Left lung (tissue), 10 donors: ENCODE measurements around the gene NAXD. TPM values are rescaled to one million over a fixed set of nuclear protein-coding genes. Genes with fewer than 3 reads are reported as not detected.

Source experiments
- ATAC-seq: fragments of 200-7000 bp; cut with Tn5 transposase; one replicate; pipeline ENCODE4 v1.9.1; 2020; ENCODE audit warnings: moderate library complexity
- DNase-seq, 4 donors: peaks; one replicate each; pipeline ENCODE4 v3.0.0-alpha.2; 2013 to 2020
- H3K27ac ChIP-seq, 2 donors: fragments of 200-600 bp; sonication (generic) in 1 of 2; one replicate each; pipeline versions ENCODE4 v1.5.0 to v1.8.0; 2020 to 2021
- H3K27me3 ChIP-seq, 2 donors: fragments of 200-600 bp; sonication (generic) in 1 of 2; one replicate each; pipeline versions ENCODE4 v1.5.0 to v1.8.0; 2020 to 2021
- H3K36me3 ChIP-seq, 2 donors: fragments of 200-600 bp; sonication (generic) in 1 of 2; one replicate each; pipeline versions ENCODE4 v1.5.0 to v1.8.0; 2020 to 2021
- H3K4me1 ChIP-seq, 2 donors: fragments of 200-600 bp; one replicate each; pipeline ENCODE4 v1.8.0; 2021
- H3K4me3 ChIP-seq, 2 donors: fragments of 200-600 bp; sonication (generic) in 1 of 2; one replicate each; pipeline versions ENCODE4 v1.5.0 to v1.8.0; 2020 to 2021; ENCODE audit warnings: mild to moderate bottlenecking in 1 of 2
- H3K9me3 ChIP-seq, 2 donors: fragments of 200-600 bp; sonication (generic) in 1 of 2; one replicate each; pipeline versions ENCODE4 v1.5.0 to v1.8.0; 2020 to 2021
- CTCF ChIP-seq, 2 donors: fragments of 200-600 bp; sonication (generic) in 1 of 2; IDR thresholded peaks; one replicate each; pipeline versions ENCODE4 v1.5.0 to v1.8.0; 2021; ENCODE audit warnings: antibody characterized with exemption in 2 of 2
- intact Hi-C, 2 donors: fragments of 100-400 bp; cut with DNase I; formaldehyde crosslinking; loops; one replicate each; pipeline versions ENCODE4 v1.11.2 to v1.14.2; 2022
- polyA plus RNA-seq, 6 donors: library from polyadenylated mRNA; unstranded; fragments of 120-200 nt; gene quantifications; one replicate each; pipeline ENCODE4 v1.2.1, GENCODE V29; 2013; ENCODE audit not compliant: insufficient read length in 6 of 6
- total RNA-seq, 2 donors: library from RNA; stranded (reverse); fragmentation: NEBNext Ultra II Directional; extraction: Animal tissue kit (Norgen Biotek cat#: 25700); gene quantifications; one replicate each; pipeline ENCODE4 v1.2.1, GENCODE V29; 2021
- donor health status: DM: no; HTN: yes; CAD: no.
- donor health status: DM: no; HTN: no; CAD: no.

The NAXD gene
- total and polyA plus RNA-seq, 8 donors, result 25.3 to 41.1 (median 37.7) TPM

- intact Hi-C loops, result no loop called here
- Histone ChIP-seq H3K27ac (no peak overlapping the region), H3K9me3 (no peaks in the 10 kb centered on the region), H3K36me3 (no peaks in the 10 kb centered on the region), H3K4me1 (no peaks in the 10 kb centered on the region), H3K27me3 (no peaks in the 10 kb centered on the region), H3K4me3 (no peak overlapping the region)
- DNase-seq, result no peak
- ATAC-seq, result no peak
- TF ChIP-seq CTCF (IDR thresholded peaks at IDR 0.05), result no peak
These were observed 32.0 kb upstream of the NAXD start for GRCh38 chr13:110583178-110583865.

DNA sequence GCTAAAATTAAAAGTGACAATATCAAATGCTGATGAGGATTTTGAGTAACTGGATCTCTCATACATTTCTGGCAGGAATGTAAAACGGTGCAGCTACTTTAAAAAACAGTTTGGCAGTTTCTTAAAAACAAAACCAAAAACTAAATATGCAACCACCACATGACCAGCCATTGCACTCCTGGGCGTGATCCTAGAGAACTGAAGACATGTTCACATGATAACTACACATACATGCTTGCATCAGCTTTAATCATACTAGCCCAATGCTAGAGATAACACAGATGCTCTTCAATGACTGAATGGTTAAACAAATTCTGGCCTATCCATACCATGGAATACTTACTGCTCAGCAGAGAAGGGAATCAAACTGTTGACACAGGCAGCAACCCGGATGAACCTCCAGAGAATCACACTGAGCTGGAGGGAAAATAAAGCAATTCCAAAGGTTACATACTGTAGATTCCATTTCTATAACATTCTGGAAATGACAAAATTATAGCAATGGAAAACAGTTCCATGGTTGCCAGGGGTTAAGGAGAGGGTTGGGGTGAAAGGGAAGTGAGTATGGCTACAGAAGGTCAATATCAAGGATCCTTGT is 25.5 kb upstream of the NAXD start:
- Histone ChIP-seq H3K4me3 (no peak overlapping the region), H3K4me1 (peaks cover 0 to 6% of the 10 kb centered on the region in 2 donors), H3K9me3 (no peaks in the 10 kb centered on the region), H3K27me3 (no peaks in the 10 kb centered on the region), H3K36me3 (no peaks in the 10 kb centered on the region), H3K27ac (no peak overlapping the region)
- intact Hi-C loops, result loop anchor here in 1 of 2 donors (10.0 kb wide), 1 partner anchor 225 kb away; no protein-coding TSS in a partner anchor
- no peak for TF ChIP-seq CTCF (IDR thresholded peaks at IDR 0.05)
- ATAC-seq, result no peak
- DNase-seq, result no peak

DNA sequence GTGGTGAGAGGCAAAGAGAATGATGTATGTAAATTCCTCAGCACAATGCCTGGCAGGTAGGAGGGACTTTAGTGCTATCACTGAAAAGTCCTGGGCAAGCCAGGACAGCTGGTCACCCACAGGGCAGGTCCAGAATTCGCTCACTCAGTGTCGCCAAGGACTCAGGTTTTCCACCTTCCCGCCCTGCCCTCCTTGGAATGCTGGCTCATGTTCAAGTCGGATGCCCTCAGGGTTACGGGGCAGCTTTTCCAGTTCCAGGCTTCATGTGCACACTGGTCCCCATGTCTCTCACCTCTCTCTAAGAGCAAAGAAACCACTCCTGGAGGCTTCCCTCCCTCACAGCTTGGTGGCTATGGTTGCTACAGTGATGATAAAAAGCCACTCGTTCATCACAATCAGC is 24.8 kb upstream of the NAXD start:
- Histone ChIP-seq H3K27ac (no peak overlapping the region), H3K4me1 (peaks cover 0 to 6% of the 10 kb centered on the region in 2 donors), H3K27me3 (no peaks in the 10 kb centered on the region), H3K9me3 (no peaks in the 10 kb centered on the region), H3K4me3 (no peak overlapping the region), H3K36me3 (no peaks in the 10 kb centered on the region)
- no peak for TF ChIP-seq CTCF (IDR thresholded peaks at IDR 0.05)
- intact Hi-C loops, result loop anchor here in 1 of 2 donors (10.0 kb wide), 1 partner anchor 224 kb away; no protein-coding TSS in a partner anchor
- ATAC-seq (peak; percentile 61), DNase-seq (no peak)

DNA sequence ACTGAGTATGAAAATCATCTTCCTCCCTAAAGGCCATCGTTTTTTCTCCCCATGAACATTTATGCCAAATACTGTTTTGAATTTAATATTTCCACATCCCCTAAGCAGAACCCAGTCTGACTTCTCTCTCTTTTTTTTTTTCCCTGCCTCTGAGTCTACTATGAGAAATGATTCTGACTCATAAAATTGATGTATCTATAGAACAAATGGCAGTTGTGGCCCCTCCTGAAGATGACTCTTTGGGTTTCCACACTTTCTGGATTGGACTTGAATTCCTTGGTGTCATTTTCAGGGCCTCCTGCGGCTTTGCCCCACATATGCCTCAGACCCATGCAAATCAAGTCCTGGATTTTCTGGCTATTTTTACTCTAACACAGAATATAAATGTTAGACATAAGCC is 22.7 kb upstream of the NAXD start:
- intact Hi-C loops, result loop anchor here in 1 of 2 donors (10.0 kb wide), 1 partner anchor 222 kb away; no protein-coding TSS in a partner anchor

More for the DNA sequence above, 22.7 kb upstream of the NAXD start:
- H3K4me3 ChIP-seq, result no peak overlapping the region
- H3K4me1 ChIP-seq, result peaks cover 0 to 6% of the 10 kb centered on the region in 2 donors
- no peak for DNase-seq
- no peak overlapping the region for H3K27ac ChIP-seq
- no peak for TF ChIP-seq CTCF (IDR thresholded peaks at IDR 0.05)
- H3K36me3 ChIP-seq, result no peaks in the 10 kb centered on the region
- H3K27me3 ChIP-seq, result no peaks in the 10 kb centered on the region
- no peaks in the 10 kb centered on the region for H3K9me3 ChIP-seq
- ATAC-seq, result no peak
